HG02571 (cell line): Measurements from ENCODE around the gene ZFYVE9.

ENCODE experiments used
- ATAC-seq: cut with Tn5 transposase; IDR thresholded peaks from one replicate; pipeline ENCODE4 v1.9.1; 2021; ENCODE audit warnings: mild to moderate bottlenecking, moderate library complexity; ENCODE audit not compliant: unreplicated experiment

ZFYVE9 gene

DNA sequence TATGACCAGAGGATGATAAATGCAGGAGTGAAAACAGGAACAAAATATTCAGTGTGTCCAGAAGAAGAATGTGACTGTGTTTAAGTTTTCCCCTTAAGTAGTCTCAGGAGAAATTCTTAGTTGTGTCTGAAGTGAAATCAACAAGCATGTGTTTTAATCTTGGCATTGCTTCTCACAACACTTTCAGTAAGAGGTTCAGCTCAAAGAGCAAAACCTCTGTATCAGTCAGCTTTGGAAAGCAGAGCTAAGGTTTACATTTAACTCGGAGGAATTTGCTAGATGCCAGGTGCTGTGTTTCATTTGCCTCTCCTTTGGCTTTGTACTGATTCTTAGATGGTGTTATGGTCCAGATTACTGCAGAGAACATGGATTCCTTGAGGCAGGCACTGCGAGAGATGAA lies 195.6 kb downstream of the ZFYVE9 start:
- ATAC-seq = no peak

GRCh38 chr1:52341655-52342260 lies 199.9 kb downstream of the ZFYVE9 start:
- no peak for ATAC-seq

- no peak for ATAC-seq
Measured at GRCh38 chr1:52343979-52344378, 202.1 kb downstream of the ZFYVE9 start.

DNA sequence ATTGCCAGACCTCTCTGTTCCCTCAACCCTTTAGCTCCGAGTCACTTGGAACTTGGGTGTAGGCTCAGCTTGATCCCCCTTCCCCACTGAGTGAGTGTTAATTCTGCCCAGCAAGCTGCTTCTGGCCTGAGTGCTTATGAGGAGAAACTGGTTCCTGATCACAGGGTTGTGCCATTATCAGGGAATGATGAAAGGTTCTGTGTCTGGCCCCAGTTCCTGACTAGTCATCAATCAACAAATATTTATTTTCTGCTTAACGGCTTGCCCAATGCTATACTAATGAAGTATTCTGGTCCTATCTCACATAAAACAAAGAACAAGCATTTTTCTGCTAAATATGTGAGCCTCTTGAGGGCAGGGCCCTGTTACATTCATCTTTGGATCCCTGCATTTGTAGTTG lies 203.4 kb downstream of the ZFYVE9 start:
- no peak for ATAC-seq

DNA sequence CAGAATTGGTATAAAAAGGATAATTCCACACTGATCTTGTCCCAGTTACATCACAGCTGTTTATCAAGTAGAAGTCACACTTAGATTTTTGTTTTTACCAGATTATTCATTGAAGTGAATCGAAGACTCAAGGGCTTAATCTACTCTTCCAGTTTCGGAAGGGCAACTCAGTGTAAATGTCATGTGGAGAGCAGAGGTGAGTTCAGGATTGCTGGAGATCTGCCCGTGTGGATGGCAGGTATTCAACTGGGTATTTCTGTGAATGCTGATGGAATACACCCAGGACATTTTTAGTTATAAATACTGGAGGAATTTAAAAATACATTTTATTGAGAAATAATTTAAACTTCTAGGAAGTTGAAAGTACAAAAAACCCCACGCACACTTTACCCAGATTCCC lies 204.8 kb downstream of the ZFYVE9 start:
- ATAC-seq = no peak

DNA sequence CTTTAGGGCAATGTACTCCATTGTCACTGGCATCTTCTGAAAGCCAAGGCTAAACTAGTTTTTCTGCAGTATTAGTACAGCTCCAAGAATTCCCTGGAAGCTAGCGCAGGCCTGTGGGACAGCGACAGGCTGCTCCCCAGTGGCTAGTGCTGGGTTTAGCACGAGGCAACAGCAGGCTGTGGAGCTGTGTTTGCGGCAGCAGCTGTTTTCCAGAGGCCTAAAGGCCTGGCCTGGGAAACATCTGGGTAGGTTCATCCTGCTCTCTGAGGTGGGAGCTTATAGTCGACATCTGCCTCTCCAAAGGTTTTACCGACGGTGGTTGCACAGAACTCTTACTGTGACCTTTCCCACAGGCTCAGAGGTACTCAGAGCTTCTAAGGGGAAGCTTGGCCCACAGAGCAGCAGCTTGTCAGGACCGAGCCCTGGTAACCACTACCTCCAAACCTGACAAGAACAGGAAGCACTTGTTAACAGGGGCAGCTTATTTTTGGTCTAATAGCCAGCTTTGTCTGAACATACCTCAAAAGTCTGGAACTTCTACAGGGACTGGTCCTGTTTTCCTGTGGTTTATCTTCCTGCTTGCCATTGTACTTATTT lies 206.9 kb downstream of the ZFYVE9 start:
- ATAC-seq = no peak

- ATAC-seq = no peak
Measured at GRCh38 chr1:52352690-52353089, 210.8 kb downstream of the ZFYVE9 start.

- no peak for ATAC-seq
Measured at GRCh38 chr1:52355436-52355835, 213.5 kb downstream of the ZFYVE9 start.

- ATAC-seq = no peak
Measured at GRCh38 chr1:52355847-52356505, 214.1 kb downstream of the ZFYVE9 start.

DNA sequence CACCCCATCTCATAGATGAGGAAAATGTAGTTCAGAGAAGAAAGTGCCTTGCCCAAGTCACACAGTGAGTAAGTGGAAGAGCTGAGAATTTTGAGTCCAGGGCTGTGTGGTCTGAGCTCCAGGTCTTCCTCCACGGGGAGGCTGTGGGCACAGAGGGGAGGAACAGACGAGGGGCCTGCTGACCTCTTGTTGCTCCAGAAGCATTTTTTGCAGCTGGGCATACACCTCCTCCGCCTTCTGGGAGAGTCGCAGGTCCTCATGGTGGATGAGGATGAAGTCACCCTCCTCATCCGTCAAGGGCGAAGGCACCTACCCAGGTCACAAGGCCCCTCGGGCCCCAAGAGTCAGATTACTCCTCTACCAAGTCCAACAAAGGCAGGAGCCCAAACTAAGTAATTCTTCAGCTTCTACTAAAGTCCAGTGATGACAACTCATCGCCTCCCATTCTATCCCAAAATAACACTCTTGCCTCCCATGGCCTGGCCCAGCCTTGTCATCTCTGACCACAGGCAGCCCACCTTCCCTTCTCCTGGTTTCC lies 215.0 kb downstream of the ZFYVE9 start:
- ATAC-seq = no peak

DNA sequence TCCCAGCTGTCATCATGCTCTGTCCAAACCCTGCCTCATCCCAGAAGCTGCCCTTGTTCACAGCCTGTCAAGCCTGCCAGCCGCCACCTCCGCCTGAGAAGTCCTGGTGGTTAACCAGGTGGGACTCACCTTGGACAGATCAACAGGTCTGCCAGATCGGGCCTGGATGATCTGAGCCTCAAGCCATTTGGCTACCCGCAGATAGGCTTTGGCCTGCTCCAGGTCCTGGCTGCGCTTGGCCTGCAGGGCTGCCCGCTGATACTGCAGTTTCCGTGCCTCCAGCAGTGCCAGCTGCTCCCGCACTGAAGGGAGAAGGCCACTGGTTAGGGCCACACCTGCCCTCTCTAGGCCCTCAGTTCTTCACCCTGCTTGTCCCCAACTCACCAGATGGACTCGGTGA lies 215.5 kb downstream of the ZFYVE9 start:
- ATAC-seq = no peak

- no peak for ATAC-seq
Measured at GRCh38 chr1:52358851-52359497, 217.1 kb downstream of the ZFYVE9 start.

- no peak for ATAC-seq
Measured at GRCh38 chr1:52359676-52360594, 218.0 kb downstream of the ZFYVE9 start.

GRCh38 chr1:52360595-52360968 lies 218.7 kb downstream of the ZFYVE9 start:
- no peak for ATAC-seq

DNA sequence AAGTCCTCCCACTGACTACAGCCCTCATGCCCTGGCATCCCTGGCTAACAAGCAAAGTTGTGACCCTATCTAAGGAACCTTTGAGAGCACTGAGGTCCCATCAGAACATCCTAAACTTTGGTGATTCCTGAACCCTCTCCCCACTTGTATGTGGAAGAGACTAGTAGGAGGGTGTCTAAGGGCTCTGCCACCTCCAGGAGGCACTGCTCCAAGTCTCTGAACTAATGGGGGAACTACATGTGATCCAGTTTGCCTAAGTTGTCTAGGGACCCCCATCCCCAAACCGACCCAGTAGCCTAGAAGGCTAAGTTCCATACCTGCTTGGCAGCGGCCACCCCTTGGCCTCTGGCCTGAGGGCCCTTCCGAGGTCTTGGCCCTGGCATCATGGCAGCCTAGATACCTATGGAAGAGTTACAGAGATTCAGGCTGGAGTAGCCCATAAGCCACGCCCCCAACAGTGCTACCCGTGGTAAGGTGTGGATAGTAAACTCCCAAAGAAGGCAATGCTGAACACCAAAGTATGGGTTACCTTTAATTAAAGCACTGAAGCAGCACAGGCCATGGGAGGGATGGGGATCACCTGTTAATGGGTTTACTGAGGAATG lies 222.4 kb downstream of the ZFYVE9 start:
- ATAC-seq = no peak

- no peak for ATAC-seq
Measured at GRCh38 chr1:52365071-52365745, 223.3 kb downstream of the ZFYVE9 start.

- ATAC-seq = peak; percentile 86
Measured at GRCh38 chr1:52365746-52366516, 224.0 kb downstream of the ZFYVE9 start, which contains the start of gene CC2D1B. Gene CC2D1B, minus strand, starts transcription at chr1:52366205. Its CDS starts 1,585 bp downstream, at chr1:52364620.

GRCh38 chr1:52366517-52366827 lies 224.6 kb downstream of the ZFYVE9 start:
- no peak for ATAC-seq

- no peak for ATAC-seq
Measured at GRCh38 chr1:52367272-52367671, 225.4 kb downstream of the ZFYVE9 start.
